Neural progenitor cell (in vitro differentiated cells): ENCODE results near the gene C2orf68. TPM values are rescaled to one million over a fixed set of nuclear protein-coding genes. Genes with fewer than 3 reads are reported as not detected.
A peak's percentile ranks its signal among the peaks of the same experiment; 100 is the strongest.

ENCODE experiments used
- DNase-seq: peaks from one replicate; pipeline ENCODE4 v3.0.0-alpha.2; 2016; ENCODE audit warnings: low spot score
- H2AFZ ChIP-seq: fragments of 200-600 bp; sonication (generic); replicated peaks from 2 replicates; pipeline ENCODE4 v1.6.1; 2016; ENCODE audit warnings: antibody characterized with exemption
- H3F3A ChIP-seq: fragments of 200-600 bp; sonication (generic); 2 replicates; pipeline ENCODE4 v1.6.1; 2016; ENCODE audit warnings: antibody characterized with exemption, low read depth
- H3K27ac ChIP-seq: fragments of 200-600 bp; sonication (generic); 2 replicates; pipeline ENCODE4 v1.5.1; 2016; ENCODE audit warnings: mild to moderate bottlenecking
- H3K27me3 ChIP-seq: fragments of 200-600 bp; sonication (generic); 2 replicates; pipeline ENCODE4 v1.6.1; 2016; ENCODE audit warnings: mild to moderate bottlenecking, moderate library complexity
- H3K36me3 ChIP-seq: fragments of 200-600 bp; sonication (generic); 2 replicates; pipeline ENCODE4 v1.5.1; 2016
- H3K4me1 ChIP-seq: fragments of 200-600 bp; sonication (generic); 2 replicates; pipeline ENCODE4 v1.6.1; 2016; ENCODE audit warnings: mixed run types
- H3K4me2 ChIP-seq: fragments of 200-600 bp; sonication (generic); 2 replicates; pipeline ENCODE4 v1.6.1; 2016
- H3K4me3 ChIP-seq: fragments of 200-600 bp; sonication (generic); 2 replicates; pipeline ENCODE4 v1.5.1; 2016
- H3K79me2 ChIP-seq: fragments of 200-600 bp; sonication (generic); 2 replicates; pipeline ENCODE4 v1.6.1; 2016; ENCODE audit warnings: low read depth
- H3K9ac ChIP-seq: fragments of 200-600 bp; sonication (generic); 2 replicates; pipeline ENCODE4 v1.6.1; 2016
- H3K9me3 ChIP-seq: fragments of 200-600 bp; sonication (generic); 2 replicates; pipeline ENCODE4 v1.5.1; 2016; ENCODE audit warnings: low read depth
- H4K20me1 ChIP-seq: fragments of 200-600 bp; sonication (generic); 2 replicates; pipeline ENCODE4 v1.6.1; 2016; ENCODE audit warnings: low read depth
- H3K27ac Mint-ChIP-seq: 3 replicates; pipeline ENCODE4 v1.8.0; 2021; ENCODE audit warnings: mixed read lengths
- H3K27me3 Mint-ChIP-seq: 2 replicates; pipeline ENCODE4 v1.8.0; 2022; ENCODE audit warnings: low read depth, mild to moderate bottlenecking, inconsistent platforms, moderate library complexity, mixed read lengths; ENCODE audit not compliant: insufficient read depth
- H3K36me3 Mint-ChIP-seq: 3 replicates; pipeline ENCODE4 v1.8.0; 2021; ENCODE audit warnings: mixed read lengths
- H3K4me1 Mint-ChIP-seq: 3 replicates; pipeline ENCODE4 v1.8.0; 2021; ENCODE audit warnings: mixed read lengths
- H3K4me3 Mint-ChIP-seq: 3 replicates; pipeline ENCODE4 v1.8.0; 2021; ENCODE audit warnings: mild to moderate bottlenecking, moderate library complexity, mixed read lengths
- H3K9me3 Mint-ChIP-seq: 3 replicates; pipeline ENCODE4 v1.8.0; 2020; ENCODE audit warnings: mixed read lengths
- EZH2 ChIP-seq: fragments of 200-600 bp; sonication (generic); IDR thresholded peaks from 2 replicates; pipeline ENCODE4 v1.6.1; 2017; ENCODE audit warnings: antibody characterized with exemption, mild to moderate bottlenecking, moderate library complexity
- EZH2phosphoT487 ChIP-seq: fragments of 200-600 bp; sonication (generic); IDR thresholded peaks from 2 replicates; pipeline ENCODE4 v1.6.1; 2017; ENCODE audit warnings: antibody characterized with exemption
- total RNA-seq: library from RNA; depleted of rRNA; stranded (reverse); fragments of >200 nt; gene quantifications from 2 replicates; pipeline ENCODE4 v1.2.3, GENCODE V29; 2015; ENCODE audit warnings: low replicate concordance
- TF ChIP-seq, protein P1 (sequence below): fragments of 200-600 bp; sonication (generic); IDR thresholded peaks from 2 replicates; pipeline ENCODE4 v1.5.1; 2017; ENCODE audit warnings: antibody characterized with exemption, mild to moderate bottlenecking

Gene C2orf68
- total RNA-seq, 1 donor from 2014 or later = 31.1 TPM

DNA sequence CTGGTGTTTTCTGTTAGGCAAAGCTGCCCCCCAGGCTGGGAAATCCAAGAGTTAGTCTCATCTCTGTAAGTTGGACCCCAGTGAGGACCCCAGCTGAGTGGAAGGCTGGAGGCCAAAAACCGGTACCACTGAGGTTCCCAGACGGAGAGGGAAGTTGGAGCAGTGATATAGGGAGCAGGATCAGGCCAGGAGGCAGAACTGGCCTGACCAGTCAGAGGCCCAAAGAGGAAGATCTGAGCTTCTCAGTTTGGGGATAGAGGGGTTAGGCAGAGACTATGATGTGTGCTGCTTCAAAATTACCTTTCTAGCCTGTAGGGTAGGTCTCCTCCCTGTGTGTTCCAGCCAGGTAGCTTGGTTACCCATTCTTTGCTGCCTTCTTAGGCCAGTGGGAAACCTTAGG, 20.9 kb downstream of the C2orf68 start:
- no peak overlapping the region for H3K27ac Mint-ChIP-seq
- H3K9me3 Mint-ChIP-seq = no peaks in the 10 kb centered on the region
- no peak overlapping the region for H3K4me3 Mint-ChIP-seq
- H3K4me2 ChIP-seq = no peak overlapping the region
- H2AFZ ChIP-seq = no peak overlapping the region
- H3K4me1 ChIP-seq = no peaks in the 10 kb centered on the region
- peaks cover 42% of the 10 kb centered on the region for H3K4me1 Mint-ChIP-seq
- no peak overlapping the region for H3K4me3 ChIP-seq
- H3K36me3 ChIP-seq = no peaks in the 10 kb centered on the region
- H3F3A ChIP-seq = no peaks in the 10 kb centered on the region
- H3K9me3 ChIP-seq = no peaks in the 10 kb centered on the region
- H3K36me3 Mint-ChIP-seq = no peaks in the 10 kb centered on the region
- H4K20me1 ChIP-seq = no peaks in the 10 kb centered on the region
- no peak overlapping the region for H3K9ac ChIP-seq
- H3K27me3 ChIP-seq = peaks cover 46% of the 10 kb centered on the region
- no peak for DNase-seq
- no peak overlapping the region for H3K27ac ChIP-seq
- no peak for TF ChIP-seq EZH2phosphoT487
- TF ChIP-seq EZH2 = no peak
- TF ChIP-seq, protein P1, sequence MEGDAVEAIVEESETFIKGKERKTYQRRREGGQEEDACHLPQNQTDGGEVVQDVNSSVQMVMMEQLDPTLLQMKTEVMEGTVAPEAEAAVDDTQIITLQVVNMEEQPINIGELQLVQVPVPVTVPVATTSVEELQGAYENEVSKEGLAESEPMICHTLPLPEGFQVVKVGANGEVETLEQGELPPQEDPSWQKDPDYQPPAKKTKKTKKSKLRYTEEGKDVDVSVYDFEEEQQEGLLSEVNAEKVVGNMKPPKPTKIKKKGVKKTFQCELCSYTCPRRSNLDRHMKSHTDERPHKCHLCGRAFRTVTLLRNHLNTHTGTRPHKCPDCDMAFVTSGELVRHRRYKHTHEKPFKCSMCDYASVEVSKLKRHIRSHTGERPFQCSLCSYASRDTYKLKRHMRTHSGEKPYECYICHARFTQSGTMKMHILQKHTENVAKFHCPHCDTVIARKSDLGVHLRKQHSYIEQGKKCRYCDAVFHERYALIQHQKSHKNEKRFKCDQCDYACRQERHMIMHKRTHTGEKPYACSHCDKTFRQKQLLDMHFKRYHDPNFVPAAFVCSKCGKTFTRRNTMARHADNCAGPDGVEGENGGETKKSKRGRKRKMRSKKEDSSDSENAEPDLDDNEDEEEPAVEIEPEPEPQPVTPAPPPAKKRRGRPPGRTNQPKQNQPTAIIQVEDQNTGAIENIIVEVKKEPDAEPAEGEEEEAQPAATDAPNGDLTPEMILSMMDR = no peak
- peaks cover 8% of the 10 kb centered on the region for H3K79me2 ChIP-seq
- no peaks in the 10 kb centered on the region for H3K27me3 Mint-ChIP-seq

DNA sequence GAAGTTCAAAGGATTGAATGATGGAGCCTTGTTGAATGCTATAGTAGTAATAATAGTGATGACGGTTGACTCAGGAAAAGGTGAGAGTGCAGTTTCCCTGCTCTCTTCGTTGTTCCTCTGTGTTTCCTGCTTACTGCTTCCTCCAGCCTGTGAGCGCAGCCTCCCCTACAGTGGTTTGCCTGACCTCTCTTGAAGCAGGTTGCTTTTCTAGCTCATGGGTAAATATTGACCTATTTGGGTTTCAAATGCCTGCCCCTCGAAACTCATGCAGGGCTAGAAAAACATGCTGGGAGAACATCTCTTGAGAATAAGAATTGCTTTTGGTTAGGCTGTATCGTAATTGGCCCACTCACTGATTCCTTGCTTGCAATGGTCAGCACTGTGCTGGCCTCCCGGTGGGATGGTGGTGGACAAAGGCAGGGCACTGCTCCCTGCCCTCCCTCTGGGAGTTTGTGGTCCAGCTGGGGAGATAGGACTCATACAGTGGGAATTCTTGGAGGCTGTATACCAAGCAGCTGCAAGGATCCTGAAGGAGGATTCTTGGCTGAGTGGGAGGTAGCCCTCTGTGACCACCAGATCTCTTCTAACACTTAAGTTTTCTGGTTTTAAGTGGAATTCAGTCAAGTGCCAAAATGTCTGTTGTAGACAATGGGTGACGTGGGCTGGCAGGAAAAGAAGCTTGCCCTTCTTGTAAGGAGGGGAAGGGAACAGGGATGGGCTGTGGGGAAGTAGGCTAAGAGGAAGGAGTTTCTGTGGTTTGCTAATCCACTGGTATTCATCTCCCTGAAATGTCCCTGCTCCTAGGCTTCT, 21.7 kb downstream of the C2orf68 start:
- no peak for DNase-seq
- peaks cover 4% of the 10 kb centered on the region for H3K79me2 ChIP-seq
- TF ChIP-seq, protein P1 = no peak
- TF ChIP-seq EZH2 (no peak), EZH2phosphoT487 (no peak)
- Mint-ChIP-seq H3K4me3 (peak overlapping the region; percentile 33), H3K9me3 (no peaks in the 10 kb centered on the region), H3K27ac (no peak overlapping the region), H3K36me3 (no peaks in the 10 kb centered on the region), H3K4me1 (peaks cover 42% of the 10 kb centered on the region), H3K27me3 (no peaks in the 10 kb centered on the region)
- H3K4me2 ChIP-seq = no peak overlapping the region
- H4K20me1 ChIP-seq = no peaks in the 10 kb centered on the region
- no peaks in the 10 kb centered on the region for H3K4me1 ChIP-seq
- no peaks in the 10 kb centered on the region for H3F3A ChIP-seq
- no peaks in the 10 kb centered on the region for H3K9me3 ChIP-seq
- no peak overlapping the region for H2AFZ ChIP-seq
- no peak overlapping the region for H3K9ac ChIP-seq
- no peak overlapping the region for H3K4me3 ChIP-seq
- peaks cover 53% of the 10 kb centered on the region for H3K27me3 ChIP-seq
- no peak overlapping the region for H3K27ac ChIP-seq
- H3K36me3 ChIP-seq = no peaks in the 10 kb centered on the region

- no peaks in the 10 kb centered on the region for H4K20me1 ChIP-seq
- no peaks in the 10 kb centered on the region for H3F3A ChIP-seq
- TF ChIP-seq EZH2 (no peak), EZH2phosphoT487 (no peak)
- TF ChIP-seq, protein P1 = no peak
- H3K27ac Mint-ChIP-seq = no peak overlapping the region
- H3K4me3 ChIP-seq = no peak overlapping the region
- H3K27ac ChIP-seq = no peak overlapping the region
- H3K4me1 Mint-ChIP-seq = peaks cover 38% of the 10 kb centered on the region
- H3K9me3 ChIP-seq = no peaks in the 10 kb centered on the region
- H2AFZ ChIP-seq = no peak overlapping the region
- no peaks in the 10 kb centered on the region for H3K36me3 ChIP-seq
- H3K27me3 ChIP-seq = peaks cover 63% of the 10 kb centered on the region
- no peak for DNase-seq
- no peak overlapping the region for H3K4me3 Mint-ChIP-seq
- H3K4me1 ChIP-seq = no peaks in the 10 kb centered on the region
- no peaks in the 10 kb centered on the region for H3K36me3 Mint-ChIP-seq
- H3K9me3 Mint-ChIP-seq = no peaks in the 10 kb centered on the region
- no peaks in the 10 kb centered on the region for H3K27me3 Mint-ChIP-seq
- H3K9ac ChIP-seq = no peak overlapping the region
- H3K4me2 ChIP-seq = no peak overlapping the region
- no peaks in the 10 kb centered on the region for H3K79me2 ChIP-seq
Observed at GRCh38 chr2:85589181-85589580, 22.7 kb downstream of the C2orf68 start.
